AG09309 (cell line): Measurements from ENCODE around the gene PPFIA3.

Source experiments
- DNase-seq: peaks from one replicate; pipeline ENCODE4 v3.0.0-alpha.2; 2010; ENCODE audit warnings: low read depth
- H3K4me3 ChIP-seq: 2 replicates; pipeline ENCODE4 v1.5.1; 2011; ENCODE audit warnings: mild to moderate bottlenecking, low read depth, low read length, moderate library complexity; ENCODE audit not compliant: control insufficient read depth
- CTCF ChIP-seq: IDR thresholded peaks from 2 replicates; pipeline ENCODE4 v1.5.1; 2011; ENCODE audit warnings: mild to moderate bottlenecking, low read depth, low read length, inconsistent platforms; ENCODE audit not compliant: insufficient read depth, control insufficient read depth; ENCODE audit errors: missing control alignments

PPFIA3 gene

GRCh38 chr19:49150944-49151243, 31.6 kb downstream of the PPFIA3 start:
- no peak for DNase-seq
- TF ChIP-seq CTCF: no peak
- peak overlapping the region; percentile 76 for H3K4me3 ChIP-seq

GRCh38 chr19:49151267-49152118, 32.1 kb downstream of the PPFIA3 start:
- H3K4me3 ChIP-seq: no peak overlapping the region
- DNase-seq: no peak
- no peak for TF ChIP-seq CTCF

GRCh38 chr19:49152119-49152550, 32.8 kb downstream of the PPFIA3 start:
- no peak for TF ChIP-seq CTCF
- no peak for DNase-seq
- H3K4me3 ChIP-seq: no peak overlapping the region

GRCh38 chr19:49153167-49153809, 33.9 kb downstream of the PPFIA3 start:
- no peak overlapping the region for H3K4me3 ChIP-seq
- no peak for TF ChIP-seq CTCF
- DNase-seq: no peak

- TF ChIP-seq CTCF: no peak
- DNase-seq: no peak
- H3K4me3 ChIP-seq: no peak overlapping the region
These were observed 34.9 kb downstream of the PPFIA3 start for GRCh38 chr19:49154279-49154678.

- H3K4me3 ChIP-seq: no peak within 1 kb of the TSS
- TF ChIP-seq CTCF: no peak
- DNase-seq: no peak
These were observed 35.9 kb downstream of the PPFIA3 start, which contains the start of gene HRC for GRCh38 chr19:49155005-49155819. Gene HRC (minus strand): TSS chr19:49155396. CDS start chr19:49155237, 159 bp downstream.
